Measurements from ENCODE around the gene KRTAP10-3.

GRCh38 chr21:44572959-44573583, 14.5 kb upstream of the KRTAP10-3 start:
- TF ChIP-seq CTCF (IDR thresholded peaks at IDR 0.05 in 4 of 5, conservative IDR thresholded peaks at IDR 0.05 in 1 of 5): no peak
- TF ChIP-seq POLR2A (IDR thresholded peaks at IDR 0.05): no peak

All from gastrocnemius medialis (tissue), 4 donors.